Keratinocyte (primary cell): ENCODE results near the gene MRGPRD. TPM values are rescaled to one million over a fixed set of nuclear protein-coding genes. Genes with fewer than 3 reads are reported as not detected.

ENCODE experiments used
- DNase-seq: peaks from one replicate; pipeline ENCODE4 v3.0.0-alpha.2; 2011; ENCODE audit warnings: low read depth, missing footprints, low spot score
- FAIRE-seq: peaks from 2 replicates; lab custom pipeline; 2011; peaks lifted over from hg19 to GRCh38; lab: Jason Lieb, UNC
- H2AFZ ChIP-seq: 2 replicates; pipeline ENCODE4 v1.6.0; 2012; ENCODE audit warnings: low read length, control low read depth, inconsistent platforms; ENCODE audit not compliant: control insufficient read depth
- H3K27ac ChIP-seq: 2 replicates; pipeline ENCODE4 v1.5.1; 2011; ENCODE audit warnings: low read length; ENCODE audit not compliant: control insufficient read depth, insufficient read depth
- H3K27me3 ChIP-seq: 3 replicates; pipeline ENCODE4 v1.6.0; 2011; ENCODE audit warnings: low read length; ENCODE audit not compliant: control insufficient read depth, insufficient read depth; ENCODE audit errors: extremely low read depth
- H3K36me3 ChIP-seq, 2 experiments: 2 replicates in 1 of 2; 3 replicates in 1 of 2; pipeline ENCODE4 v1.5.1; 2011; ENCODE audit warnings: low read length in 2 of 2, mild to moderate bottlenecking in 1 of 2; ENCODE audit not compliant: control insufficient read depth in 2 of 2, insufficient read depth in 2 of 2; ENCODE audit errors: extremely low read depth in 1 of 2
- H3K4me1 ChIP-seq: 3 replicates; pipeline ENCODE4 v1.5.1; 2011; ENCODE audit warnings: low read length; ENCODE audit not compliant: control insufficient read depth, insufficient read depth; ENCODE audit errors: extremely low read depth
- H3K4me2 ChIP-seq: 3 replicates; pipeline ENCODE4 v1.6.0; 2011; ENCODE audit warnings: low read depth, low read length; ENCODE audit not compliant: control insufficient read depth, insufficient read depth; ENCODE audit errors: extremely low read depth
- H3K4me3 ChIP-seq, 3 experiments: fragments of 200-600 bp in 1 of 3; sonication (generic) in 1 of 3; 2 replicates in 2 of 3; 3 replicates in 1 of 3; pipeline ENCODE4 v1.5.1; 2011 to 2016; ENCODE audit warnings: low read length in 3 of 3, mild to moderate bottlenecking in 3 of 3, control low read depth in 2 of 3, inconsistent platforms in 1 of 3, low read depth in 1 of 3, mixed read lengths in 1 of 3, mixed run types in 1 of 3, moderate library complexity in 1 of 3; ENCODE audit not compliant: control insufficient read depth in 2 of 3, insufficient read depth in 2 of 3; ENCODE audit errors: extremely low read depth in 1 of 3
- H3K79me2 ChIP-seq: 2 replicates; pipeline ENCODE4 v1.6.0; 2012; ENCODE audit warnings: low read length; ENCODE audit not compliant: control insufficient read depth, insufficient read depth
- H3K9ac ChIP-seq: 3 replicates; pipeline ENCODE4 v1.6.0; 2011; ENCODE audit warnings: low read length; ENCODE audit not compliant: control insufficient read depth, insufficient read depth; ENCODE audit errors: extremely low read depth
- H3K9me1 ChIP-seq: 3 replicates; pipeline ENCODE4 v1.6.0; 2011; ENCODE audit warnings: low read length; ENCODE audit not compliant: control insufficient read depth, insufficient read depth; ENCODE audit errors: extremely low read depth
- H3K9me3 ChIP-seq: 2 replicates; pipeline ENCODE4 v1.5.1; 2012; ENCODE audit warnings: low read depth, low read length; ENCODE audit not compliant: control insufficient read depth
- H4K20me1 ChIP-seq: 3 replicates; pipeline ENCODE4 v1.6.0; 2011; ENCODE audit warnings: low read length; ENCODE audit not compliant: control insufficient read depth, insufficient read depth; ENCODE audit errors: extremely low read depth
- EZH2 ChIP-seq: IDR thresholded peaks from one replicate; pipeline ENCODE4 v1.6.1; 2012; ENCODE audit warnings: inconsistent platforms, mild to moderate bottlenecking, low read length, moderate library complexity
- dilution Hi-C: fragments of 300-500 bp; cut with MboI; formaldehyde crosslinking; loops from one replicate; pipeline ENCODE4 v1.7.0; 2020; ENCODE audit warnings: low sequenced_read_pairs; ENCODE audit not compliant: extremely low pct_ligation_motif_present
- polyA plus RNA-seq, 5 experiments: library from polyadenylated mRNA; depleted of rRNA in 3 of 5; stranded (reverse) in 3 of 5; stranded (forward) in 1 of 5; unstranded in 1 of 5; fragments of >200 nt; gene quantifications; 1 replicate in 1 of 5; 2 replicates in 3 of 5; 3 replicates in 1 of 5; pipeline versions ENCODE4 v1.2.1 to v1.2.3, GENCODE V29; 2011 to 2012; ENCODE audit warnings: missing spikeins in 2 of 5, low read depth in 1 of 5, low replicate concordance in 1 of 5
- TF ChIP-seq, protein P1 (sequence below), 3 experiments: IDR thresholded peaks in 1 of 3; conservative IDR thresholded peaks in 1 of 3; optimal IDR thresholded peaks in 1 of 3; 2 replicates in 2 of 3; 3 replicates in 1 of 3; pipeline versions ENCODE3 to v1.5.1; 2011; ENCODE audit warnings: low read length in 3 of 3, mild to moderate bottlenecking in 3 of 3, moderate library complexity in 2 of 3, control low read depth in 1 of 3, inconsistent platforms in 1 of 3; ENCODE audit not compliant: insufficient read depth in 2 of 3; ENCODE audit errors: extremely low read depth in 1 of 3

Gene MRGPRD
- polyA plus RNA-seq, 1 donor (not counting 4 experiments of a cell fraction or from before 2014, with no cell fraction given): not detected

DNA sequence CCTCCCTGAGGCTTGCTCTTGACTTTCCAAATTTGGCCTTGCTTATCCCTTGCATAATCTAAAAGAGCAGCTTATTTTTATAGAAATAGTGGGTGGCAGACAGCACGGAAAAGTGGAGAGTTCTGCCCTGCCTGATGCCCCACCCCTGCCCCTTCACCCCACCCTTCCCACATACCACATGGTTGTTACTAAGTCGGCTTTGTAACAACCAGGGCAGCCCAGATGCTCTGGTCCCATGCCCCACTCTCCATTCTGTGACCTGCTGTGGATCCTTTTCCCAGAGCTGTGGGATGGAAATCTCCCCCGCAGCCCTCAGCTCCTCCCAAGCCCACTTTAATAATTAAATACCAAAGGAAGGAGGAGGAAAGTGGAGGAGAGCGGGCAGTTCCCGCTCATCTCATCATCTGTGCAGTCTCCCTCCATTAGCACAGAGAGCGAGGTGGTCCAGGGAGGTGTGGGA, 21.4 kb upstream of the MRGPRD start:
- H3K9me3 ChIP-seq: no peaks in the 10 kb centered on the region
- peaks cover 7% of the 10 kb centered on the region for H3K27me3 ChIP-seq
- TF ChIP-seq, protein P1, sequence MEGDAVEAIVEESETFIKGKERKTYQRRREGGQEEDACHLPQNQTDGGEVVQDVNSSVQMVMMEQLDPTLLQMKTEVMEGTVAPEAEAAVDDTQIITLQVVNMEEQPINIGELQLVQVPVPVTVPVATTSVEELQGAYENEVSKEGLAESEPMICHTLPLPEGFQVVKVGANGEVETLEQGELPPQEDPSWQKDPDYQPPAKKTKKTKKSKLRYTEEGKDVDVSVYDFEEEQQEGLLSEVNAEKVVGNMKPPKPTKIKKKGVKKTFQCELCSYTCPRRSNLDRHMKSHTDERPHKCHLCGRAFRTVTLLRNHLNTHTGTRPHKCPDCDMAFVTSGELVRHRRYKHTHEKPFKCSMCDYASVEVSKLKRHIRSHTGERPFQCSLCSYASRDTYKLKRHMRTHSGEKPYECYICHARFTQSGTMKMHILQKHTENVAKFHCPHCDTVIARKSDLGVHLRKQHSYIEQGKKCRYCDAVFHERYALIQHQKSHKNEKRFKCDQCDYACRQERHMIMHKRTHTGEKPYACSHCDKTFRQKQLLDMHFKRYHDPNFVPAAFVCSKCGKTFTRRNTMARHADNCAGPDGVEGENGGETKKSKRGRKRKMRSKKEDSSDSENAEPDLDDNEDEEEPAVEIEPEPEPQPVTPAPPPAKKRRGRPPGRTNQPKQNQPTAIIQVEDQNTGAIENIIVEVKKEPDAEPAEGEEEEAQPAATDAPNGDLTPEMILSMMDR (optimal IDR thresholded peaks at IDR 0.05 in 1 of 3, IDR thresholded peaks at IDR 0.05 in 1 of 3, conservative IDR thresholded peaks at IDR 0.05 in 1 of 3; ENCODE audit: extremely low read depth in 1 of 3, insufficient read depth in 2 of 3, low read length in 3 of 3): no peak
- TF ChIP-seq EZH2: no peak
- no peak overlapping the region for H3K4me3 ChIP-seq
- no peak for FAIRE-seq
- no peaks in the 10 kb centered on the region for H3K9me1 ChIP-seq
- no peak for DNase-seq
- no peak overlapping the region for H2AFZ ChIP-seq
- no peak overlapping the region for H3K27ac ChIP-seq
- no peaks in the 10 kb centered on the region for H3K36me3 ChIP-seq
- H3K79me2 ChIP-seq: no peaks in the 10 kb centered on the region
- H3K9ac ChIP-seq: no peak overlapping the region
- no peak overlapping the region for H3K4me2 ChIP-seq
- dilution Hi-C loops: no loop called here
- H4K20me1 ChIP-seq: no peaks in the 10 kb centered on the region
- peaks cover 3% of the 10 kb centered on the region for H3K4me1 ChIP-seq

- H2AFZ ChIP-seq: no peak overlapping the region
- no peak for DNase-seq
These were observed 20.7 kb upstream of the MRGPRD start for GRCh38 chr11:69001243-69002081.

More at GRCh38 chr11:69001243-69002081, 20.7 kb upstream of the MRGPRD start:
- no peak for TF ChIP-seq EZH2
- TF ChIP-seq, protein P1 (optimal IDR thresholded peaks at IDR 0.05 in 1 of 3, IDR thresholded peaks at IDR 0.05 in 1 of 3, conservative IDR thresholded peaks at IDR 0.05 in 1 of 3; ENCODE audit: extremely low read depth in 1 of 3, insufficient read depth in 2 of 3, low read length in 3 of 3): no peak
- H3K27ac ChIP-seq: no peak overlapping the region
- no peaks in the 10 kb centered on the region for H3K9me3 ChIP-seq
- no peaks in the 10 kb centered on the region for H3K79me2 ChIP-seq
- H3K9ac ChIP-seq: no peak overlapping the region
- no peaks in the 10 kb centered on the region for H3K36me3 ChIP-seq
- H3K27me3 ChIP-seq: peaks cover 7% of the 10 kb centered on the region
- no peak for FAIRE-seq
- dilution Hi-C loops: no loop called here
- H3K4me3 ChIP-seq: no peak overlapping the region
- no peak overlapping the region for H3K4me2 ChIP-seq
- no peaks in the 10 kb centered on the region for H4K20me1 ChIP-seq
- no peaks in the 10 kb centered on the region for H3K9me1 ChIP-seq
- peaks cover 3% of the 10 kb centered on the region for H3K4me1 ChIP-seq
